ENCODE data around the gene LRRC63.
"Not testable (repeated sequence)": the region's sequence is repeated elsewhere in the genome, so short reads cannot be mapped to it uniquely, and the experiment has no call there.

The LRRC63 gene

DNA sequence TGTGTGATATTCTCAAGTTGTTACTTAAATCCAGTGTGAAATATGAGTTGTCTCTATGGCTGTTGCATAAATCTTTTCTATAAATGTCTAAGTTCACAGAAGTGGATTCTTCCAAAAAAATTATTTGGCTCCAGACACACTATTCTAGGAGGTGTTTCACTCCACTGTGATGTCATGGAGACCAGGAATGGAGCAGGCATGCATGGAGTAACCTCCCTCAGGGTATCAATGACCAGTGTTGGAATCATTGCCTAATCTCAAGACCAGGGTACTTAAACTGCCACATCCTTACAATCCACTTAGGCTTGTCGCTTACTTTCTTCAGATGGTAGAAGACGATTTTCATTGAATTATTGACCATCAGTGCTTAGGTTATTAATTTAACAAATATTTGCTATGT lies 55.4 kb downstream of the LRRC63 start:
- DNase-seq = no peak

DNA sequence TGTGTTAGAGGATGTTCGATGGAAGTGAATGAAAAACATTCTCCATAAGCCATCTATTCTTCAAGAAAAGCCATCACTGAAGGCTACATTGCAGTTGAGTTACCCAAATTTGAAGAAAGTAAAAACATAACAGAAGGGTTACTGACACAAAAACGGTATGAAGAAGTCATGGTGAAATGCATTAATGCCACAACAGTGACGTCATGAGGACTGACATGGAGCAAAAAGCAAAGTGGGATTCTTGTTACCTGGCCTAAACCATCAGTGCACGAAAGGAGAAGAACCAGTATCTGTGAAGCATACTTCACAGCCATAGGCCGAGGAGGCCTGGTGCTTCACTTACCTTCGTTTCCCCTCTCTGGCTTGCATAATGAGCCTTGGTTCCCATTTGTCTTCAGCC lies 58.7 kb downstream of the LRRC63 start:
- no peak for DNase-seq

DNA sequence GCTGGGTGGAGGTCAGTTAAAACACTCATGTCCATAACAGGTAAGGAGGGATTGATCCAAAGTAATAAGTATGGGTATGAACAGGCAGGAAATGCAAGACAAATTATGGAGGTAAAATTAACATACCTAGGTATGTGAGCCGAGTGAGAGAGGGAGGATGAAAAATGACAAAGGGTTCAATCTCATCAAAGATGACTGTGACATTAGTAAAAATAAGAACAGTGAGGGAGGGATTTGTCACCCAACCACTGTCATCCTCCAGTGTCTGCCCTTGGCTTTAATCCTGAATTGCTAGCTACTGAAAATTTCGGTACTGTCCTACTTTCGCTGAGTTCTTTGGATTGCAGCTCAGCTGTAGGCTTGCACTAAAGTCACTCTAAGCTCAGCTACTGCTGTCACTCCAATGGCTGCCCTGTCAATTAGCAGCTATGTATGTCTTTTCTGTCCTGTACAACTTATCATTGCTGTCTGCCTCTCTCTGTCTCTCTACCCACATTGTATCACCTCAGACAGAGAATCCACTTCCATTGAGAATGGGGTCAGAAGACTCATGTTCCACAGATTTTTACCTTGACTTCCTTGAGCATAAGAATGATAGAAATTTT lies 62.5 kb downstream of the LRRC63 start:
- no peak for DNase-seq

DNA sequence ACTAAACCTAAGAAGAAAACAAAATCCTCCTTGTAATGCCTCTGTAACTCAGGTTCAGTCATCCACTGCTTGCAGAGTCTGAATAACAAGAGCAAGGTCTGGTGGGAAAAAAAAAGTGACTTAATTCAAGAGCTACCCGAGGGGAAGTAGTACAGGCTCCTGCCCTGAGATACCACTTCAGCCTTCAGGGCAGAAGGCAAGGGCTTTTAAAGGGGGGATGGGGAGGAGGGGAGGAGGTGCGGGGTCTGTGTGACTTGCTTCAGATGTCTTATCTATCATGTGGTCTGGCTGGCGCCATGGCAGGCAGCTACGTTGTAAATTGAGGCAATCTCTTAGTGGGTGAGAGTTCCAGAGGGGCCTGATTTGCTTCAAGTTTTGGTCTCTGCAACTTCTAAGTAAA lies 66.7 kb downstream of the LRRC63 start:
- no peak for DNase-seq

DNA sequence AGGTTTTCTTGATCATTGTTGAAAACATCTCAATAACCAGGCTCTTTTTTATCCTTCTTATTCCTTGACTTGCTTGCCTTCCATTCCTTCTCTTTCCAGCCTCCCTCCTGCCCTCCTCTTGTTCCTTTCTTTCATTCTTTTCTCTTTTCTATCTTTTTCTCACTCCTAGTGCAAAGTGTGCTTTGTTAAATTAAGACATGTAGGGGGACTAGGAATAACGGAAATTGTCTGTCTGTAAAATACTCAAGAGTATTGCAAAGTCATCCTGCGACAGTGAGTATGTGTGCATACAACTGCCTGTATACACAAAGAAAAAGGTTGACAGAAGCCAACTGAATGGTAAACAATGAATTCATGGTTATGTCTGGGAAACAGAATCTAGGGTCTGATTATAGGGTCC lies 70.1 kb downstream of the LRRC63 start:
- DNase-seq = no peak

- DNase-seq = not testable (repeated sequence)
Measured at GRCh38 chr13:46283912-46284824, 72.4 kb downstream of the LRRC63 start.

GRCh38 chr13:46286972-46287371 lies 75.2 kb downstream of the LRRC63 start:
- no peak for DNase-seq

GRCh38 chr13:46288570-46289259 lies 77.0 kb downstream of the LRRC63 start:
- peak; percentile 14 for DNase-seq

DNA sequence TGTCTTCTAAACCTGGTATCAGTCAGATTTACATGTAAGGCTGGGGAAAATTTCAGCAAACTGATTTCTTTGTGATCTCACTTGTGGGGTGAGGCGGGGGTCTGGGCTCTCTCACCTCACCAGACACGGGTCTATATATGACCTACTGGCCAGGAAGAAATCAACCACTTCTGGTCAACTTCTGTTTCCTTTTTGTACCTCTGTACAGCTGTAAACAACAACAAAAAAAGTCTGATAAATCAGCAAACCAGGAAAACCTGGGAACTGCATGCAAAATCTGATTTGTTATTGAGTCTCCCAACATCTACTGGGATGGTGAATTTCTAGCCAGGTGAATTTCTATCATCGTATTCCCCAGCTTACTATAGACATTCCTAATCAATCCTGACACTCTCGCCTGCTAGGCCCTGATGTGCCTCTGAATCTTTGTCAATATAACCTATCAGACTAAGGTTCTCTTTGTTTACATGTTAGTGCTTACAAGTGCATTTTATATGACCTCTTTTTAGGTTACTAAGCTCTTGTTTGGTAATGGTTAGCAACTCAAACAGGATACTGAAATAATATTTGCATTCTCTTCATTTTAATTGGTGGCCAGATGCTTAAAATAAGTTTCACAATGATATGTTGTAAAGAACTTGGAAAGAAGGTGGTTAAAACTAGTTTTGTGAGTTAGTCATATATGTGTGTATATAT lies 77.7 kb downstream of the LRRC63 start:
- DNase-seq = no peak

DNA sequence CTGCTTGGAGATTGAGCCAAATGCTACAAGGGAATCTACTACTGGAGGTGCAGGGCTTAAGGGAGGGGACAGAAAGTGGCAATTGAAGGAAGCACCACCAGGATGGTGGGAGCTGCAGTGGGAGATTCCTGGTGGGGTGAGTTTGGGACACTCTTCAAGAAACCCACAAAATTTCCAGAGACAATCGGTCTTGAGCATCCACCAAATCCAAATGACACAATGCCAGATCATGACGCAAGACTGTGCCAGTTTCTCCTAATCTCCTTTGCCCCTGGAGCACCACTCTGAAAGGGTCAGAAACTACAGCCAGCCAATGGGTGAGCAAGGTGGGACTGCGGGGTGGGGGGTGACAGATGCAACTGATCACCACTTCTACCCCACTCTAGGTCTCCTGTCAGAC lies 78.7 kb downstream of the LRRC63 start:
- no peak for DNase-seq

DNA sequence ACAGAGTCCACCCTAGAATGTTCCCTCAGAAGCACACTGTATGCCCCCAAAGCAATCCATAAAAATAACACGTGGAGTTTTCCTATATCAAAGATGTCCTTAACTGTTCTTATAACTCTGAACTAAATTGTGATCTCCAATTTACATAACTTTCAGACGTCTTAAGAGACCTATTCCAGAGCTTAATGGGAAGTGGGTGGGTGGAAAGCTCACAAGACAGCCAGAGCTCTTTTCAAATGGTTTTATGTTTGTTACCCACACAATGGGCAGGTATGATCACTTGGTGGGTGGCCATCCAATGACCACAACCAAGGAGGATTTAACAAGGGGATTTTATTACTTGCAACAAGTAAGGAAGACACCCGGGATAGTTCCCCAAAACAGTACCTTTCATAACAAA lies 81.7 kb downstream of the LRRC63 start:
- DNase-seq = no peak

DNA sequence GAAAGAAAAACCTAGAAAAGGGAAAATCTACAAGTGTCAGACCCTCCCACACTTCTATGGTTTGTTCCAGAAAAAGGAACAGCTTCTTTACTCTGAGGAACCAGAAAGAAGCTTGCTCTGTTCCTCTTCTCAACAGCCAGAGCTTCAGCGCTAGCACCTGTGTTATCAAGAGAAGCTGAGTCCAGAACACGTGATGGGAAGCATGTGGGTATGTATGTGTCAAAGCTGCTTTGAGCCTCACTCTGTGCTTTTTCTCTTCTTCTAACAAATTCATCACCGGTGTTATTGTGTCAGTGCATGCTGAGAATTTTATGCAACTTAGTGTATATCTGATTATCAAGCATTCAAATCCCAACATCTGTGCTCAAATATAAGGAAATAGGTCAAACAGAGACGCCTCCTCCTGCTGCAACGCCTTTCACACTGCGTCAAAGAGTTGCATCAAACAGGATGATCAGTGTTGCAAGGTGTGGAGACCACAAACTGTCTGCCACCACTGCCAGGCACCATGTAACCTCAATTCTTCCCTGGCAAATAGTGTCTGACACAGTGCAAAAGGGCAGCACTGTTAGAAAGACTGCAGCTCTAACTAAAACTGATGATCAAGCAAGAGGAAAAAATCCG lies 83.9 kb downstream of the LRRC63 start:
- no peak for DNase-seq

DNA sequence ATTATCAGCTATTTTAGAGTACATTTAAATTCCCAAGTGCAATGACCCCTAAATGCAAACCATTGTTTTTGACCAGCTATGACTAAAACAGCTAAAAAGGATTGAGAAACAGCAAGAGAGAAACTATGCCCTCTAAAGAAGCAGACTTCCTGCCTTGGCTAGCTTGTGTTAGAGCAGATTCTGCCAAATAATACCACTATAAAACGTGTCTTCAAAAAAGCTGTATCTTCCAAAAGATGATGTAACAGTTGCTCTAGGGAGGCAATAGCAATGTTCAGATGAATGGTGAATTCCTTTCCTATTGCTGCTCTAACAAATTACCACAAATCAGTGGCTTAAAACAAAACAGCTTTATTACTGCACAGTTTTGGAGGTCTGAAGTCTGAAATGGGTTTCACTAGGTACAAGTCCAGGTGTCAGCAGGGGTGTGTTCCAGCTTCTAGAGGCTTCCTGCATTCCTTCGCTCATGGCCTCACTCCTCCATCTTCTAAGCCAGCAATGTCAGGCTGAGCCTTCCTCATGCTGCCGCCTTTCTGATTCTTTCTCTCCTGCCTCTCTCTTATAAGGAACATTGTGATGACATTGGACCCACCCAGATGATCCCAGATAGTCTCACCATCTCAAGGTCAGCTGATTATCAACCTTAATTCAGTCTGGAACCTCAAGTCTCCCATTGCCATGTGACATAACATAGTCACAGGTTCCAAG lies 84.5 kb downstream of the LRRC63 start:
- no peak for DNase-seq

DNA sequence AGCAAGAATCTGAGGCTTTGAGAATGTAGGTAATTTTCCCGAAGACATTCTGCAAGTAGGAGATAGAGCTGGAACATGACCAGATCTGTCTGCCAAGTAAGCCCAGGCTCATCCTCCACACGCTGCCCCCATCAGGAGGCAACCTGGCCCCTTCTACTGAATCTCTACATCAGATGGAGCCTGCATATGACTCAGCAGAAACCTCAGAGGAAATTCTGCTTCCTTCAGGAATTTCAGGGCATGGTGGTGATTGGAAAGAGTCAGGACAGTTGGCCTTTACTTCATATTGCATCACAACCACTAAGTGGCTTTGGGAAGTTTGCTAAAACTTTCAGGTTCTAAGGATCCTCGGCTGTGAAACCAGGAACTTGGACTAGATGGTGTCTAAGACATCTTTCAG lies 85.2 kb downstream of the LRRC63 start:
- DNase-seq = no peak

- no peak for DNase-seq
Measured at GRCh38 chr13:46297361-46297811, 85.7 kb downstream of the LRRC63 start.

DNA sequence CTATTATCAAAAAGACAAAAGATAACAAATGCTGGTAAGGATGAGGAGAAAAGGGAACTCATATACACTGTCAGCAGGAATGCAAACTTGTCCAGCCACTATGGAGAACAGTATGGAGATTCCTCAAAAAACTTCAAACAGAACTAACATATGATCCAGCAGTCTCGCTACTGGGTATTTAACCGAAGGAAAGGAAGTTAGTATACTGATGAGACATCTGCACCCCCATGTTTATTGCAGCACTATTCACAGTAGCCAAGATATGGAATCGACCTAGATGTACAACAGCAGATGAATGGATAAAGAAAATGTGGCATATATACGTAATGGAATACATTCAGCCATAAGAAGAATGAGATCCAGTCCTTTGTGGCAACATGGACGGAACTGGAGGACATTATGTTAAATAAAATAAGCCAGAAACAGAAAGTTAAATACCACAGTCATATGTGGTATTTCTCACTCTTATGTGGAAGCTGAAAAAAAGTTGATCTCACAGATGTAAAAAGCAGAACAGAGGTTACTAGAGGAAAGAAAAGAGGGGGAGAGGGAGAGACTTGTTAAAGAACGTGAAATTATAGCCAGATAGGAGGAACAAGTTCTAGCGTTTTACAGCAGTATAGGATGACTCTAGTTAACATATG lies 92.1 kb downstream of the LRRC63 start:
- no peak for DNase-seq

DNA sequence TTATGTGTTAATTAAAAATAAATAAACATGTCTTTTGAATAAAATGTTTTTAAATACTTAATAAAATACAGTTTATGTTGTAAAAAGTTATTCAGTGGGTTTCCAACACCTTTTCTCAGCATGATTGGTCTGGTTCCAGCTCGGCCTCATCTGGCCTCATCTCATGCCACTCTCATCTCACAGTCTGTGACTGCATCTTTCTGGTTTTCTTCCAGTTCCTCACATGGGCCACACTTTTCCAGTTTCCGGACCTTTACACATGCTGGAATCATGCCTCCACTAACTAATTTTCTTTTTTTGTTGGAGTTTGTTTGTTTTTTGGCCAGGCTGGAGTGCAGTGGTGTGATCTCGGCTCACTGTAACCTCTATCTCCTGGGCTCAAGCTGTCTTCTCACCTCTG lies 92.8 kb downstream of the LRRC63 start:
- no peak for DNase-seq

GRCh38 chr13:46307554-46307953 lies 95.8 kb downstream of the LRRC63 start:
- no peak for DNase-seq

DNA sequence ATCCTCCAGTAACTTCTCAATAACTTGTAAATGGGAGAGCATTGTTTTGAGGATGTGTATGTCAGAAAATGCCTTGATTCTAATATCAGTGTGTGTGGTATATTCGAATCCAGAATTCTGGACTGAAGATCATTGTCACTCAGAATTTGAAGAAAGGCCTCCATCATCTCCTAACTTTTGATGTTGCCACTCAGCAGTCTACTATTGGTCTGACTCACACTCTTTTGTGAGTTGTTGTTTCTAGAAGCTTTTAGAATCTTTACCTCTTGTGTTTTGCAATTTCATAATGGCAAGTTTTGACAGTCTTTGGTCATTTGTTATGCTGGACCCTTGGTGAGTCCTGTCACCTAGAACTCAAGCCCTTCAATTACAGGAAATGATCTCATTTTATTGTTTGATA lies 98.3 kb downstream of the LRRC63 start:
- no peak for DNase-seq

GRCh38 chr13:46311217-46311616 lies 99.5 kb downstream of the LRRC63 start:
- no peak for DNase-seq

DNA sequence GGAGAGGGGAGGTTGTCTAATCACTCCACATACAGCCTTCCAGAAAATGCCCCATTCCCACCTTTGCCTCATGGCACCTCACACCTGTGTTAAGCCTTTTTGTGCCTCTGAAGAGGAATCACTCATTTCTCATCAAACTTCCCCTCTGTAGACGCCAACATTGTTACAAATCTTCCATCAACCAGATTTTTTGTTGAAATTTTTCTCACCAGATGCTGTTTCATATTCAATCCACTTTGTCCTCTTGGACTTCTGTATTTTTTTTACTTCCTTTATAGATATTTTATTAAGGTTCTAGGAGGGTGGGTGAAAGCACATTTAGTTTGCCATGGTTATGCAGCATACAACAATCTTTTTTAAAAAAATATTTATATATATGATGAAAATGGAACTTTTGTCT lies 101.3 kb downstream of the LRRC63 start:
- no peak for DNase-seq
